ENCODE data around the gene BCAR3.

GRCh38 chr1:93616221-93616995 is 65.2 kb downstream of the BCAR3 start:
- TF ChIP-seq POLR2AphosphoS5 (IDR thresholded peaks at IDR 0.05): no peak
- TF ChIP-seq CTCF (IDR thresholded peaks at IDR 0.05): no peak
- TF ChIP-seq EP300 (IDR thresholded peaks at IDR 0.05): no peak
